Adrenal gland (tissue), 12 donors: ENCODE data around the gene NR2F1. TPM values are rescaled to one million over a fixed set of nuclear protein-coding genes. Genes with fewer than 3 reads are reported as not detected.
A peak's percentile ranks its signal among the peaks of the same experiment; 100 is the strongest.

Experiments used
- DNase-seq, 7 donors: peaks; one replicate each; pipeline ENCODE4 v3.0.0-alpha.2; 2019 to 2020
- H3K27ac ChIP-seq, 5 donors: fragments of 200-600 bp; sonication (generic) in 4 of 5; 1 replicate in 3 of 5; 2 replicates in 2 of 5; pipeline versions ENCODE4 v1.5.1 to v1.8.0; 2016 to 2020; ENCODE audit warnings: mild to moderate bottlenecking in 1 of 5
- H3K27me3 ChIP-seq: fragments of 200-600 bp; 2 replicates; pipeline ENCODE4 v1.8.0; 2021
- H3K36me3 ChIP-seq, 2 donors: fragments of 200-600 bp; replicated peaks in 1 of 2; 1 replicate in 1 of 2; 2 replicates in 1 of 2; pipeline versions ENCODE4 v1.5.1 to v1.8.0; 2018 to 2022
- H3K4me1 ChIP-seq, 2 donors: fragments of 200-600 bp; replicated peaks in 1 of 2; 1 replicate in 1 of 2; 2 replicates in 1 of 2; pipeline versions ENCODE4 v1.5.1 to v1.8.0; 2018 to 2021
- H3K4me3 ChIP-seq, 4 donors: fragments of 200-600 bp; sonication (generic) in 3 of 4; one replicate each; pipeline ENCODE4 v1.5.1; 2016 to 2018
- H3K9me3 ChIP-seq, 3 donors: fragments of 200-600 bp; sonication (generic) in 1 of 3; replicated peaks in 1 of 3; 1 replicate in 2 of 3; 2 replicates in 1 of 3; pipeline versions ENCODE4 v1.5.1 to v1.8.0; 2016 to 2021
- POLR2A ChIP-seq, 2 donors: fragments of 450-650 bp; IDR thresholded peaks; one replicate each; pipeline ENCODE4 v1.6.1; 2017; ENCODE audit warnings: antibody characterized with exemption in 2 of 2, mild to moderate bottlenecking in 2 of 2, moderate library complexity in 1 of 2
- WGBS, 4 donors: extraction: QIAGEN DNeasy Blood & Tissue Kit in 2 of 4; methylation state at CpG; one replicate each; pipeline versions ENCODE4 v1.1.5 to v1.1.7; 2013 to 2017; 5-methylcytosine and 5-hydroxymethylcytosine counted together
- intact Hi-C, 2 donors: fragments of 100-400 bp; cut with DNase I; formaldehyde crosslinking; loops; one replicate each; pipeline versions ENCODE4 v1.14.1 to v1.15.0; 2022 to 2023
- polyA plus RNA-seq, 3 donors: library from polyadenylated mRNA; stranded (reverse); fragments of 200-250 nt in 2 of 3; fragments of 350-450 nt in 1 of 3; fragmentation: Illumina TruSeq in 1 of 3; extraction: RNeasy Lipid Tissue Mini Kit (QIAGEN cat#74804) in 1 of 3; gene quantifications; one replicate each; pipeline ENCODE4 v1.2.3, GENCODE V29; 2013 to 2014
- total RNA-seq, 9 donors: library from RNA; depleted of rRNA in 4 of 9; stranded (reverse); fragments of >200 nt in 4 of 9; fragments of 120-200 nt in 1 of 9; fragmentation: NEBNext Ultra II Directional in 1 of 9; extraction: Animal tissue kit (Norgen Biotek cat#: 25700) in 1 of 9; gene quantifications; one replicate each; pipeline versions ENCODE4 v1.1.0 to v1.2.4, GENCODE V29; 2013 to 2023
- TF ChIP-seq, protein P1 (sequence below), 6 experiments: fragments of 450-650 bp in 4 of 6; fragments of 200-600 bp in 2 of 6; sonication (generic) in 1 of 6; IDR thresholded peaks; 1 replicate in 5 of 6; 2 replicates in 1 of 6; pipeline versions ENCODE4 v1.5.1 to v1.8.0; 2016 to 2021; ENCODE audit warnings: antibody characterized with exemption in 6 of 6, mild to moderate bottlenecking in 2 of 6, moderate library complexity in 1 of 6
- donor health status: healthy with polysubstance abuse.
- donor health status: Bipolar disorder and iron deficiency.
- donor health status: DM: yes; HTN: yes; CAD: no.
- donor health status: DM: no; HTN: no; CAD: no.
- donor health status: DM: no; HTN: no; CAD: no.
- donor health status: DM: yes; HTN: yes; CAD: no.

The NR2F1 gene
- total and polyA plus RNA-seq, 12 donors = 22.4 to 195 (median 68.2) TPM

DNA sequence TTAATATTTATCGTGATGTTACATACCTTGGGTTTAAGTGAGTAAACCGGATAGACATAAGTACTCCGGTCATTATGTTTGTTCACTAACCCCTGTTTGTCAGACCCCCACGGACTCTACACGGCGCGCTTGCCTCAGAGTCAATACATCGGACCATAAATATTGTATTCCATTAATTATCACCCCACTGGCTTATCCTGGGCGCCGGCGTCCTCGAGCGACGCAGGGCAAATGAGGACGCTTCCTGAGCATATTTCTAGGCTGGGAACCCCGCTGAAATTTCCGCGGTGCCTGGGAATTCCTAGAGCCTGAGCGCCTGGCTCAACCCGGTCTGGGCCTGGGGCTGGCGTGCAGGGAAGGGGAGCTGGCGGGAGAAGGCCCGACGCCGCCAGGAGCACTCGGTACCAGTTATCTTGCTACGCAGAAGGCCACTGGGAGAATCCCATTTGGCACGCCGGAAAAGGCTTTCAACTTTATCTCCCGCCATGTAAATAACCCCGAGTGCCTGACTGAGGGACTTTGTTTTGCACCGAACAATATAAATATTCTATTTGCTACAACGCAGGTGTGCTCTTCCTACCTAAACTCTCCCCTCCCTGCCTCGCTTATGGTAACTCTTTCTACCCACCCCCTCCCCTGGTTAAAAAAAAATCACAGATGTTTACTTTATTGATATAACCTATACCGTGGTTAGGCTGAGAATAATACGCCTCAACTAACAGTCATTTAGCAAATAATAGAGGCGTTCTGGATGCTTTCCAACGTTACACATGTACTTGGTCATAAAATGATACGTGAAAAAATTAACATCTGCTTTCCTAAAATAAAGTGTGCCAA, 19.4 kb downstream of the NR2F1 start:
- H3K36me3 ChIP-seq = no peaks in the 10 kb centered on the region
- TF ChIP-seq, protein P1, sequence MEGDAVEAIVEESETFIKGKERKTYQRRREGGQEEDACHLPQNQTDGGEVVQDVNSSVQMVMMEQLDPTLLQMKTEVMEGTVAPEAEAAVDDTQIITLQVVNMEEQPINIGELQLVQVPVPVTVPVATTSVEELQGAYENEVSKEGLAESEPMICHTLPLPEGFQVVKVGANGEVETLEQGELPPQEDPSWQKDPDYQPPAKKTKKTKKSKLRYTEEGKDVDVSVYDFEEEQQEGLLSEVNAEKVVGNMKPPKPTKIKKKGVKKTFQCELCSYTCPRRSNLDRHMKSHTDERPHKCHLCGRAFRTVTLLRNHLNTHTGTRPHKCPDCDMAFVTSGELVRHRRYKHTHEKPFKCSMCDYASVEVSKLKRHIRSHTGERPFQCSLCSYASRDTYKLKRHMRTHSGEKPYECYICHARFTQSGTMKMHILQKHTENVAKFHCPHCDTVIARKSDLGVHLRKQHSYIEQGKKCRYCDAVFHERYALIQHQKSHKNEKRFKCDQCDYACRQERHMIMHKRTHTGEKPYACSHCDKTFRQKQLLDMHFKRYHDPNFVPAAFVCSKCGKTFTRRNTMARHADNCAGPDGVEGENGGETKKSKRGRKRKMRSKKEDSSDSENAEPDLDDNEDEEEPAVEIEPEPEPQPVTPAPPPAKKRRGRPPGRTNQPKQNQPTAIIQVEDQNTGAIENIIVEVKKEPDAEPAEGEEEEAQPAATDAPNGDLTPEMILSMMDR (IDR thresholded peaks at IDR 0.05) = no peak
- TF ChIP-seq POLR2A (IDR thresholded peaks at IDR 0.05) = no peak
- WGBS, 4 donors = 53 to 70% (median 62%) methylated on average over 33 to 39 of the region's 39 CpGs
- peak overlapping the region in 4 of 5 donors; percentile 25 to 88 (median 54) for H3K27ac ChIP-seq
- H3K4me3 ChIP-seq = peak overlapping the region in 1 of 4 donors; percentile 40
- H3K9me3 ChIP-seq = no peaks in the 10 kb centered on the region
- intact Hi-C loops = no loop called here
- peaks cover 14% of the 10 kb centered on the region for H3K27me3 ChIP-seq
- no peak for DNase-seq
- H3K4me1 ChIP-seq = peaks cover 0 to 3% of the 10 kb centered on the region in 2 donors

DNA sequence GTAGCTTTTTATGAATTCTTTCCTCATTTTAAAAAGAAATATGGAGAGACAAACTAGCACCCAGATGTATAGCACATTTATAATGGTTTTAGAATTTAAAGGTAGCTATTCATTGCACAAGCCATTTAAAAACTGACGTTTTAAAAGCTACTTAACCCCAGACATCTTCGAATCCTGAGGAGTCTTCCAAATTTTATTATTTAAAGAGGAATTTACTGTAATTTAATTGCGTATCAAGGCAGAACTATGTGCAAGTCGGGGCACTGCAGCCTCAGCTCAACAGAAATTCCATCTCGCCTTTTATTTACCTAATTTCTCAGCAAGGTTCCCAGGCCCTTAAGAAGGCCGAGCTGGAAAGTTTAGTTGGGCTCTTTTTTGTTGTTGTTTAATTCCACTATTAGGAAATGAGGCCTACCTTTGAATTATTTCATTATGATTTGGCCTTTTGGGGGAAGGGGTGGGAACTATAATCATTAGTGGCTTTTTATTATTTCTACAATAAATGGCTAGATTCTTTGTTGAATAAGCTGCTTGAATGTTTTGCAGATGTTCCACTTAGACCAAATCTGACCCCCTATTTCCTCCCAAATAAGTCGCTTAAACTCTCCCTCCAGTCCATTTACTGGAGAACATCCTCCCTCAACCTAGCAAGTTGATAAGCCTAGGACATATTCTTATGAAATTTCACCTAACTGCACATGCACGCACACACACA, 20.2 kb downstream of the NR2F1 start:
- TF ChIP-seq, protein P1 (IDR thresholded peaks at IDR 0.05) = no peak
- TF ChIP-seq POLR2A (IDR thresholded peaks at IDR 0.05) = no peak
- Histone ChIP-seq H3K4me1 (peaks cover 0 to 3% of the 10 kb centered on the region in 2 donors), H3K4me3 (peak overlapping the region in 1 of 4 donors; percentile 56), H3K36me3 (no peaks in the 10 kb centered on the region), H3K27ac (peak overlapping the region in 3 of 5 donors; percentile 34 to 88 (median 73)), H3K9me3 (no peaks in the 10 kb centered on the region), H3K27me3 (peaks cover 14% of the 10 kb centered on the region)
- 72 to 78% (median 77%) methylated on average over 8 of the region's 8 CpGs for WGBS, 4 donors
- intact Hi-C loops = no loop called here
- no peak for DNase-seq

DNA sequence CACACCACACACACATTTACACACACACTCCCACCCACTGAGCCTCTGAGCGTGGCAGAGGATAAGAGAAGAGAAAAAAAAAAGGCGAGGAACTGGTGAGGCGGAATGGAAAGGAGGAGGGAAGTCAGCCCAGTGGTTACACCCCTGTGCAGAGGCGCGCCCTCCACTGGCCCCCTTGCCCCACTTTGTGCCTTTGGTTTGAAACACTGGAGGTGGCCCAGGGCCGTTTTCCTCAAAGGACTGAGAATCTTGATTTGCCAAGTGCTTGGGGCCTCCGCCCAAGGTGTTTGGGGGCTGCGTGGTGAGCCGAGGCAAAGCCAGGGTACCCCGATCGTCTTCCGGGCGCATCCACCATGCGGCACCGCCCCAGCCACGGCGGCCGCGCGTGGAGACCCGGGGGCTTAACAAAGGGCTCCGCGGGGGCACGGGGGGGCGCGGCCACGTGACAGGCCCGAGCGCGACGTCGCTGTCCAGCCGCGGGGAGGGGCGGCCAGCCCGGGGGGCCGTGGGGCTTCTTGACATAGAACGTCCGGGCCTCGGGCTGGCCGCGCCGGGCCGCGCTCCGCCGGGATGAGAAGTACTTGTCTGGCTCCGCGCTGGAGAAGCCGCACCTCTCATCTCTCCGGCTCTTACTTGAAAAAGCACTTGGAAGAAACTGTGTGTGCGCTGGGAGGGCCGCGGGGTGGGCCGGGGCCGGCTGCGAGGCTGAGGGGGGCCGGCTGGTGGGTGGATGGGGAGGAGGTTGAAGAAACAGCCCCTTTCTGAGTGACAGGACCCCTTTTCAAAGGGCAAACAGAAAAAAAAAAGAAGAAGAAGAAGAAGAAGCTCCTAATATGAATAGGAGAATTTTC, 21.0 kb downstream of the NR2F1 start:
- peak in 4 of 7 donors; percentile 47 to 65 (median 59) for DNase-seq
- Histone ChIP-seq H3K4me3 (peak overlapping the region in 2 of 4 donors; percentile 7 to 56), H3K9me3 (no peaks in the 10 kb centered on the region), H3K4me1 (peaks cover 0 to 3% of the 10 kb centered on the region in 2 donors), H3K27me3 (peaks cover 22% of the 10 kb centered on the region), H3K36me3 (no peaks in the 10 kb centered on the region), H3K27ac (peak overlapping the region in 2 of 5 donors; percentile 73 to 77)
- WGBS, 4 donors = 9 to 21% (median 15%) methylated on average over 16 to 58 of the region's 58 CpGs
- no peak for TF ChIP-seq POLR2A (IDR thresholded peaks at IDR 0.05)
- TF ChIP-seq, protein P1 (IDR thresholded peaks at IDR 0.05) = no peak
- intact Hi-C loops = no loop called here
